Progenitor cell of endocrine pancreas (in vitro differentiated cells): ENCODE results near the gene ZNF544. TPM values are rescaled to one million over a fixed set of nuclear protein-coding genes. Genes with fewer than 3 reads are reported as not detected.
"Not testable (repeated sequence)": the region's sequence is repeated elsewhere in the genome, so short reads cannot be mapped to it uniquely, and the experiment has no call there.

Source experiments
- DNase-seq: peaks from one replicate; pipeline ENCODE4 v3.0.0; 2021; ENCODE audit warnings: low spot score; ENCODE audit not compliant: unreplicated experiment
- H3K27ac Mint-ChIP-seq: 2 replicates; pipeline ENCODE4 v1.8.0; 2021; ENCODE audit warnings: mild to moderate bottlenecking, moderate library complexity, mixed read lengths
- H3K27me3 Mint-ChIP-seq: 2 replicates; pipeline ENCODE4 v1.8.0; 2021; ENCODE audit warnings: mixed read lengths
- H3K36me3 Mint-ChIP-seq: 2 replicates; pipeline ENCODE4 v1.8.0; 2022; ENCODE audit warnings: mixed read lengths; ENCODE audit not compliant: insufficient read depth
- H3K4me1 Mint-ChIP-seq: 2 replicates; pipeline ENCODE4 v1.8.0; 2021; ENCODE audit warnings: low read depth, mixed read lengths
- H3K4me3 Mint-ChIP-seq: 2 replicates; pipeline ENCODE4 v1.8.0; 2021; ENCODE audit warnings: low read depth, mild to moderate bottlenecking, moderate library complexity, mixed read lengths
- H3K9me3 Mint-ChIP-seq: 2 replicates; pipeline ENCODE4 v1.8.0; 2021; ENCODE audit warnings: low read depth, mixed read lengths
- total RNA-seq: library from RNA; stranded (reverse); gene quantifications from 2 replicates; pipeline ENCODE4 v1.2.1, GENCODE V29; 2021
- TF ChIP-seq, protein P1 (sequence below): fragments of 200-600 bp; sonication (generic); IDR thresholded peaks from one replicate; pipeline ENCODE4 v1.5.0; 2021; ENCODE audit warnings: antibody characterized with exemption, mild to moderate bottlenecking; ENCODE audit not compliant: unreplicated experiment

The ZNF544 gene
- total RNA-seq, 1 donor from 2014 or later, result 61.0 TPM

- Mint-ChIP-seq H3K27ac (peak overlapping the region; percentile 97), H3K27me3 (no peaks in the 10 kb centered on the region), H3K9me3 (no peaks in the 10 kb centered on the region), H3K36me3 (peaks cover 26% of the 10 kb centered on the region), H3K4me3 (peak overlapping the region; percentile 100), H3K4me1 (peaks cover 24% of the 10 kb centered on the region)
- DNase-seq, result no peak
- TF ChIP-seq, protein P1, sequence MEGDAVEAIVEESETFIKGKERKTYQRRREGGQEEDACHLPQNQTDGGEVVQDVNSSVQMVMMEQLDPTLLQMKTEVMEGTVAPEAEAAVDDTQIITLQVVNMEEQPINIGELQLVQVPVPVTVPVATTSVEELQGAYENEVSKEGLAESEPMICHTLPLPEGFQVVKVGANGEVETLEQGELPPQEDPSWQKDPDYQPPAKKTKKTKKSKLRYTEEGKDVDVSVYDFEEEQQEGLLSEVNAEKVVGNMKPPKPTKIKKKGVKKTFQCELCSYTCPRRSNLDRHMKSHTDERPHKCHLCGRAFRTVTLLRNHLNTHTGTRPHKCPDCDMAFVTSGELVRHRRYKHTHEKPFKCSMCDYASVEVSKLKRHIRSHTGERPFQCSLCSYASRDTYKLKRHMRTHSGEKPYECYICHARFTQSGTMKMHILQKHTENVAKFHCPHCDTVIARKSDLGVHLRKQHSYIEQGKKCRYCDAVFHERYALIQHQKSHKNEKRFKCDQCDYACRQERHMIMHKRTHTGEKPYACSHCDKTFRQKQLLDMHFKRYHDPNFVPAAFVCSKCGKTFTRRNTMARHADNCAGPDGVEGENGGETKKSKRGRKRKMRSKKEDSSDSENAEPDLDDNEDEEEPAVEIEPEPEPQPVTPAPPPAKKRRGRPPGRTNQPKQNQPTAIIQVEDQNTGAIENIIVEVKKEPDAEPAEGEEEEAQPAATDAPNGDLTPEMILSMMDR, result no peak
These were observed 76.0 kb downstream of the ZNF544 start for GRCh38 chr19:58304748-58305064.

DNA sequence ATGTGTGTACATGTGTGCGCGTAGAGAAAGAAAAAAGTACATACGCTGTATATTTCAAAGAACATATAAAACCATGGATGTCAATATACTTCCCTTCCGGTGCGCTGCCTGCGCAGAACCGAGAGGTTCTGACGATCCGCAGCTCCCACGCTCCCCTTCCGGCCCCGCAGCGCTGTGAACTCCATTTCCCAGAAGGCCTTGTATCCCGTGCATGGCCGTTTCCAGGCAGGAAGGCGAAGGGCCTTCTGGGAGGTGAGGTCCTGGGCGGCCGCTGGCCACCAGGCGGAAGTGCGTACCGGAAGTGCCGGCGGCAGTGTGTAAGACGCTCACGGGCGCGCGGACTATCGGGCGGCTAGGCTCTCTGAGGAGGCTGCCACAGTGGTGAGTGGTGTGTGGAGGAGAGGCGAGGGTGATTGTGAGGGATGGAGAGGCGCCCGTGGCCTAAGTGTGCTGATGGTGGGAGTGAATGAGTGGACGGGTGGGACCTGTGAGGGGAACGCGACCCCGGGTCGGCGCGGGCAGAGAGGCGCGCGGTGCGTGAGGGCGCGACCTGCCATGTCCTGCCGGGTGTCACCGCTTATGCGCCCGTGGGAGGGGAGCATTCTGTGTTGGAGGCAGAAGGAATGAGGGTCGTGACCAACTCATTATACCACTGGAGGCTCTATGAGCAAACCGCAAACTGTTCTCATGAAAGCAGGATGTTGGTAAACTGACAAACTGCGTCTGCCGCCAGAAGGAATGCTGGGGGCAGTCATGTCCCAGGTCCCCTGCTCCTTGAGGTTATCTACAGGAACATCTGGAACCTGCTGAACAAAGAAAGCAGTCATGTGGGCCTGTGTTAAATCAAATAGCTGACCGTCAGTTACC is 76.6 kb downstream of the ZNF544 start, which contains the start of gene ERVK3-1:
Gene ERVK3-1, plus strand, starts transcription at position 313 of the 867 bp plus-strand sequence. CDS start 6,792 bp downstream, outside the sequence.
- peak; percentile 78 for DNase-seq
- H3K27ac Mint-ChIP-seq, result peak within 1 kb of the TSS; percentile 97
- peaks cover 27% of the 10 kb centered on the region for H3K36me3 Mint-ChIP-seq
- H3K27me3 Mint-ChIP-seq, result no peaks in the 10 kb centered on the region
- H3K4me1 Mint-ChIP-seq, result peaks cover 26% of the 10 kb centered on the region
- no peaks in the 10 kb centered on the region for H3K9me3 Mint-ChIP-seq
- TF ChIP-seq, protein P1, result no peak
- peak within 1 kb of the TSS; percentile 100 for H3K4me3 Mint-ChIP-seq

- DNase-seq, result no peak
- Mint-ChIP-seq H3K4me3 (peak overlapping the region; percentile 100), H3K36me3 (peaks cover 25% of the 10 kb centered on the region), H3K27ac (peak overlapping the region; percentile 97), H3K27me3 (no peaks in the 10 kb centered on the region), H3K9me3 (no peaks in the 10 kb centered on the region), H3K4me1 (peaks cover 26% of the 10 kb centered on the region)
- TF ChIP-seq, protein P1, result no peak
These were observed 77.2 kb downstream of the ZNF544 start for GRCh38 chr19:58305932-58306323.

DNA sequence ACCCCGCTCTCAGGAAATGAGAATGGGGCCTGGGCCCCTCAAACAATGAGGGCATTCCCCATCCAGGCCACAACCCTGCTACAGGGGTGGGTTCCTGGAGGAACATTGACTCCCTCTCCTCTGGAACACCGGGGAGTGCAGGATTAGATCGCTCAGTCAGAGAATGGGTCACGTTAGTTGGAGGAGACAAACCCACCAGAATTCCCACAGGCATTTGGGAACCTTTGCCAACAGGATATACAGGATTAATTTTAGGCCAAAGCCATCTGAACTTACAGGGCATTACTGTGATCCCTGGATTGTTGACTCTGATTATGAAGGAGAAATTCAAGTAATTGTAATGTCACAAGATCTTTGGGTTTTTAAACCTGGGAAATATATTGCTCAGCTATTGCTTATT is 79.0 kb downstream of the ZNF544 start:
- Mint-ChIP-seq H3K4me1 (peaks cover 26% of the 10 kb centered on the region), H3K27ac (no peak overlapping the region), H3K4me3 (no peak overlapping the region), H3K27me3 (no peaks in the 10 kb centered on the region), H3K9me3 (no peaks in the 10 kb centered on the region), H3K36me3 (peaks cover 32% of the 10 kb centered on the region)
- TF ChIP-seq, protein P1, result no peak
- no peak for DNase-seq

GRCh38 chr19:58310685-58311084 is 82.0 kb downstream of the ZNF544 start:
- TF ChIP-seq, protein P1, result peak; percentile 60
- DNase-seq, result peak; percentile 22
- not testable (repeated sequence) for H3K9me3 Mint-ChIP-seq, H3K4me3 Mint-ChIP-seq, H3K27me3 Mint-ChIP-seq, H3K27ac Mint-ChIP-seq
- Mint-ChIP-seq H3K4me1 (peaks cover 14% of the 10 kb centered on the region), H3K36me3 (peaks cover 41% of the 10 kb centered on the region)
